WTC11 (cell line): ENCODE results near the gene C1orf226.

ENCODE experiments used
- GABPB1 ChIP-seq: sonication (generic); formaldehyde crosslinking; IDR thresholded peaks from 2 replicates; pipeline ENCODE4 v1.8.1; 2023; ENCODE audit warnings: mild to moderate bottlenecking, missing genetic modification reagents
- IRF2 ChIP-seq: sonication (generic); formaldehyde crosslinking; IDR thresholded peaks from 2 replicates; pipeline ENCODE4 v1.8.0; 2022; ENCODE audit warnings: low read depth, missing genetic modification reagents, borderline replicate concordance

GRCh38 chr1:162389021-162389818, 7.7 kb downstream of the C1orf226 start:
- no peak for TF ChIP-seq IRF2
- no peak for TF ChIP-seq GABPB1 (CRISPR knock-in tag)
